ENCODE measurements around the gene FRMD4A.

GRCh38 chr10:13806419-13806818, 524.3 kb downstream of the FRMD4A start:
- no peak for TF ChIP-seq POLR2A (IDR thresholded peaks at IDR 0.05; ENCODE audit: extremely low read depth, insufficient read length)
- no peak for TF ChIP-seq CTCF (IDR thresholded peaks at IDR 0.05; ENCODE audit: low read depth, low read length)
- TF ChIP-seq MAX (IDR thresholded peaks at IDR 0.05; ENCODE audit: low read depth, low read length) = no peak

Measured in NB4 (cell line).